Dermis blood vessel endothelial cell (primary cell): ENCODE results near the gene HSD17B10. TPM values are rescaled to one million over a fixed set of nuclear protein-coding genes. Genes with fewer than 3 reads are reported as not detected.
"Not testable (repeated sequence)": the region's sequence is repeated elsewhere in the genome, so short reads cannot be mapped to it uniquely, and the experiment has no call there.

Experiments
- DNase-seq: peaks from one replicate; pipeline ENCODE4 v3.0.0; 2010
- total RNA-seq: library from RNA; depleted of rRNA; stranded (reverse); fragments of >200 nt; gene quantifications from 2 replicates; pipeline ENCODE4 v1.2.3, GENCODE V29; 2014

The HSD17B10 gene
- total RNA-seq, 1 donor from 2014 or later, result 79.3 TPM

- peak; percentile 77 for DNase-seq
Observed at GRCh38 chrX:53435997-53436396, 1.8 kb upstream of the HSD17B10 start.

GRCh38 chrX:53430231-53430630 is 3.9 kb downstream of the HSD17B10 start:
- no peak for DNase-seq

GRCh38 chrX:53429755-53430154 is 4.4 kb downstream of the HSD17B10 start:
- no peak for DNase-seq

GRCh38 chrX:53422861-53423306 is 11.3 kb downstream of the HSD17B10 start, which contains the start of gene RIBC1:
Gene RIBC1, plus strand, starts transcription at chrX:53422873. Its CDS starts 3,404 bp downstream, at chrX:53426277.
- DNase-seq, result no peak

GRCh38 chrX:53422086-53422860 is 11.9 kb downstream of the HSD17B10 start, which contains the start of gene SMC1A:
Gene SMC1A, minus strand, starts transcription at chrX:53422654. Its CDS starts 54 bp downstream, at chrX:53422600.
- peak; percentile 96 for DNase-seq

- DNase-seq, result no peak
Observed at GRCh38 chrX:53421772-53422085, 12.4 kb downstream of the HSD17B10 start.

GRCh38 chrX:53421125-53421524 is 13.0 kb downstream of the HSD17B10 start:
- DNase-seq, result no peak

- not testable (repeated sequence) for DNase-seq
Observed at GRCh38 chrX:53420351-53420750, 13.8 kb downstream of the HSD17B10 start.

GRCh38 chrX:53412446-53412845 is 21.7 kb downstream of the HSD17B10 start:
- DNase-seq, result no peak

GRCh38 chrX:53403535-53403934 is 30.6 kb downstream of the HSD17B10 start:
- DNase-seq, result no peak

GRCh38 chrX:53398216-53398615 is 36.0 kb downstream of the HSD17B10 start:
- no peak for DNase-seq

GRCh38 chrX:53395605-53396298 is 38.4 kb downstream of the HSD17B10 start:
- no peak for DNase-seq

- no peak for DNase-seq
Observed at GRCh38 chrX:53383376-53384076, 50.6 kb downstream of the HSD17B10 start.

Other genes starting within 250 kb of the HSD17B10 start
- 122 and 175 TPM in 2 replicates for gene KDM5C, start 209.2 kb downstream of the HSD17B10 start, total RNA-seq
- 1.8 and 3.9 TPM in 2 replicates for gene IQSEC2, start 152.8 kb downstream of the HSD17B10 start, total RNA-seq
- gene SMC1A, start 11.7 kb downstream of the HSD17B10 start, total RNA-seq, result 16.5 and 24.3 TPM in 2 replicates
- gene RIBC1, start 11.5 kb downstream of the HSD17B10 start, total RNA-seq, result 0.60 and 1.0 TPM in 2 replicates